HepG2 (cell line): Measurements from ENCODE around the gene HSPA4L. TPM values are rescaled to one million over a fixed set of nuclear protein-coding genes. Genes with fewer than 3 reads are reported as not detected.

ENCODE experiments used
- HDAC1 ChIP-seq: sonication (generic); formaldehyde crosslinking; IDR thresholded peaks from 2 replicates; pipeline ENCODE4 v1.5.1; 2020; ENCODE audit warnings: mild to moderate bottlenecking, missing genetic modification reagents
- HNF4G ChIP-seq, 2 experiments: sonication (generic) in 1 of 2; formaldehyde crosslinking in 1 of 2; IDR thresholded peaks; 2 replicates each; pipeline versions ENCODE4 v1.4.0 to v1.6.1; 2011 to 2020; ENCODE audit warnings: borderline replicate concordance in 2 of 2, low read depth in 2 of 2, mild to moderate bottlenecking in 2 of 2, low read length in 1 of 2, missing genetic modification reagents in 1 of 2, moderate library complexity in 1 of 2
- KDM5B ChIP-seq: sonication (generic); formaldehyde crosslinking; IDR thresholded peaks from 2 replicates; pipeline ENCODE4 v1.4.0; 2020; ENCODE audit warnings: missing genetic modification reagents, mild to moderate bottlenecking, borderline replicate concordance
- KIAA2018 ChIP-seq: sonication (generic); formaldehyde crosslinking; IDR thresholded peaks from 2 replicates; pipeline ENCODE4 v1.5.0; 2020; ENCODE audit warnings: mild to moderate bottlenecking, missing genetic modification reagents, borderline replicate concordance
- MAZ ChIP-seq, 2 experiments: sonication (generic) in 1 of 2; formaldehyde crosslinking in 1 of 2; IDR thresholded peaks; 2 replicates each; pipeline versions ENCODE4 v1.5.0 to v1.6.1; 2012 to 2020; ENCODE audit warnings: low read depth in 2 of 2, mild to moderate bottlenecking in 2 of 2, borderline replicate concordance in 1 of 2, improper control_type of control experiment in 1 of 2, low read length in 1 of 2, missing genetic modification reagents in 1 of 2, moderate library complexity in 1 of 2
- MXD3 ChIP-seq: IDR thresholded peaks from 2 replicates; pipeline ENCODE4 v1.6.1; 2016; ENCODE audit warnings: mild to moderate bottlenecking, missing biosample characterization, missing genetic modification reagents
- RAD21 ChIP-seq: fragments of 450-650 bp; formaldehyde crosslinking; IDR thresholded peaks from 2 replicates; pipeline ENCODE4 v1.5.0; 2020; ENCODE audit warnings: mild to moderate bottlenecking
- RBM39 ChIP-seq: fragments of 200-400 bp; formaldehyde crosslinking; IDR thresholded peaks from one replicate; pipeline ENCODE4 v1.6.1; 2018; ENCODE audit warnings: antibody characterized with exemption, mild to moderate bottlenecking, low read depth, low read length; ENCODE audit not compliant: poor library complexity, severe bottlenecking
- ZNF589 ChIP-seq: sonication (generic); formaldehyde crosslinking; conservative IDR thresholded peaks from 2 replicates; pipeline ENCODE4 v1.8.0; 2022; ENCODE audit warnings: mild to moderate bottlenecking, moderate library complexity, missing genetic modification reagents
- ZNF788 ChIP-seq: sonication (generic); formaldehyde crosslinking; IDR thresholded peaks from 2 replicates; pipeline ENCODE4 v1.5.0; 2020; ENCODE audit warnings: mild to moderate bottlenecking, missing genetic modification reagents, borderline replicate concordance
- ZNF816 ChIP-seq: sonication (generic); formaldehyde crosslinking; IDR thresholded peaks from 2 replicates; pipeline ENCODE4 v1.8.0; 2022; ENCODE audit warnings: missing genetic modification reagents, mild to moderate bottlenecking, borderline replicate concordance
- ZNF839 ChIP-seq: sonication (generic); formaldehyde crosslinking; IDR thresholded peaks from 2 replicates; pipeline ENCODE4 v1.4.0; 2020; ENCODE audit warnings: missing genetic modification reagents, mild to moderate bottlenecking, borderline replicate concordance
- ZNF878 ChIP-seq: sonication (generic); formaldehyde crosslinking; IDR thresholded peaks from 2 replicates; pipeline ENCODE4 v1.8.1; 2023; ENCODE audit warnings: mild to moderate bottlenecking, missing genetic modification reagents, moderate library complexity
- polyA plus RNA-seq, 8 experiments: library from polyadenylated mRNA; depleted of rRNA in 3 of 8; stranded (reverse) in 7 of 8; unstranded in 1 of 8; fragments of >200 nt; fragmentation: Illumina TruSeq in 4 of 8; extraction: Trizol in 4 of 8; gene quantifications; 2 replicates each; pipeline versions ENCODE4 v1.2.1 to v1.2.3, GENCODE V29; 2011 to 2016; ENCODE audit warnings: low read depth in 4 of 8, missing spikeins in 1 of 8, mixed read lengths in 1 of 8; ENCODE audit not compliant: insufficient read depth in 1 of 8
- total RNA-seq, 5 experiments: library from RNA; depleted of rRNA; stranded (reverse); fragments of >200 nt; fragmentation: Illumina TruSeq; extraction: Trizol; gene quantifications; 2 replicates each; pipeline ENCODE4 v1.2.3, GENCODE V29; 2016; ENCODE audit warnings: low read depth in 1 of 5
- TF ChIP-seq, protein P1 (sequence below): sonication (generic); formaldehyde crosslinking; IDR thresholded peaks from 2 replicates; pipeline ENCODE4 v1.5.1; 2020; ENCODE audit warnings: missing genetic modification reagents, mild to moderate bottlenecking, borderline replicate concordance

The HSPA4L gene
- total and polyA plus RNA-seq, 2 of the 13 experiments (the other 11 are each of a cell fraction or from before 2014, with no cell fraction given), result 3.7 to 31.5 TPM

GRCh38 chr4:127782275-127783025 is at the start of gene HSPA4L (continued):
- TF ChIP-seq MAZ (IDR thresholded peaks at IDR 0.05; ENCODE audit: borderline replicate concordance, low read depth, low read length), result no peak
- TF ChIP-seq MAZ (CRISPR knock-in tag; IDR thresholded peaks at IDR 0.05; ENCODE audit: low read depth), result peak; percentile 36; the same call in 1 of the 2 replicates
- TF ChIP-seq KIAA2018 (CRISPR knock-in tag), result no peak
- TF ChIP-seq KDM5B (CRISPR knock-in tag), result peak; percentile 79; the same call in 1 of the 2 replicates
- peak; percentile 33; the same call in 1 of the 2 replicates for TF ChIP-seq ZNF816 (CRISPR knock-in tag)
- TF ChIP-seq ZNF589 (CRISPR knock-in tag), result no peak
- TF ChIP-seq RBM39, result peak; percentile 55
- peak; percentile 22; the same call in 1 of the 2 replicates for TF ChIP-seq MXD3 (CRISPR knock-in tag)
- TF ChIP-seq RAD21 (CRISPR knock-in tag), result peak; percentile 41
- peak; percentile 80 for TF ChIP-seq HDAC1 (CRISPR knock-in tag)
- no peak for TF ChIP-seq HNF4G (IDR thresholded peaks at IDR 0.05; ENCODE audit: borderline replicate concordance, low read depth, low read length)
- 0 out of 2 replicates have a peak, but pooled peaks have one; percentile 44 for TF ChIP-seq HNF4G (CRISPR knock-in tag; IDR thresholded peaks at IDR 0.05; ENCODE audit: borderline replicate concordance, low read depth)
- TF ChIP-seq, protein P1, sequence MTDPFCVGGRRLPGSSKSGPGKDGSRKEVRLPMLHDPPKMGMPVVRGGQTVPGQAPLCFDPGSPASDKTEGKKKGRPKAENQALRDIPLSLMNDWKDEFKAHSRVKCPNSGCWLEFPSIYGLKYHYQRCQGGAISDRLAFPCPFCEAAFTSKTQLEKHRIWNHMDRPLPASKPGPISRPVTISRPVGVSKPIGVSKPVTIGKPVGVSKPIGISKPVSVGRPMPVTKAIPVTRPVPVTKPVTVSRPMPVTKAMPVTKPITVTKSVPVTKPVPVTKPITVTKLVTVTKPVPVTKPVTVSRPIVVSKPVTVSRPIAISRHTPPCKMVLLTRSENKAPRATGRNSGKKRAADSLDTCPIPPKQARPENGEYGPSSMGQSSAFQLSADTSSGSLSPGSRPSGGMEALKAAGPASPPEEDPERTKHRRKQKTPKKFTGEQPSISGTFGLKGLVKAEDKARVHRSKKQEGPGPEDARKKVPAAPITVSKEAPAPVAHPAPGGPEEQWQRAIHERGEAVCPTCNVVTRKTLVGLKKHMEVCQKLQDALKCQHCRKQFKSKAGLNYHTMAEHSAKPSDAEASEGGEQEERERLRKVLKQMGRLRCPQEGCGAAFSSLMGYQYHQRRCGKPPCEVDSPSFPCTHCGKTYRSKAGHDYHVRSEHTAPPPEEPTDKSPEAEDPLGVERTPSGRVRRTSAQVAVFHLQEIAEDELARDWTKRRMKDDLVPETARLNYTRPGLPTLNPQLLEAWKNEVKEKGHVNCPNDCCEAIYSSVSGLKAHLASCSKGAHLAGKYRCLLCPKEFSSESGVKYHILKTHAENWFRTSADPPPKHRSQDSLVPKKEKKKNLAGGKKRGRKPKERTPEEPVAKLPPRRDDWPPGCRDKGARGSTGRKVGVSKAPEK, result no peak
- TF ChIP-seq ZNF788 (CRISPR knock-in tag), result peak; percentile 61; the same call in 1 of the 2 replicates
- TF ChIP-seq ZNF839, result 0 out of 2 replicates have a peak, but pooled peaks have one; percentile 29
- 0 out of 2 replicates have a peak, but pooled peaks have one; percentile 32 for TF ChIP-seq ZNF878
